K562 (cell line): Measurements from ENCODE around the gene CBLIF. TPM values are rescaled to one million over a fixed set of nuclear protein-coding genes. Genes with fewer than 3 reads are reported as not detected.

Experiments
- AFF4 ChIP-seq: sonication (generic); formaldehyde crosslinking; IDR thresholded peaks from 2 replicates; pipeline ENCODE4 v1.8.0; 2023; ENCODE audit warnings: mild to moderate bottlenecking, missing genetic modification reagents
- CBX1 ChIP-seq: sonication (generic); IDR thresholded peaks from 2 replicates; pipeline ENCODE4 v1.6.1; 2016; ENCODE audit warnings: antibody characterized with exemption, low read depth, mild to moderate bottlenecking
- CUX1 ChIP-seq: fragments of 200-800 bp; sonication (Bioruptor generic); IDR thresholded peaks from 2 replicates; pipeline ENCODE4 v1.6.1; 2016; ENCODE audit warnings: missing genetic modification characterization, missing compliant biosample characterization
- E2F4 ChIP-seq: sonication (generic); formaldehyde crosslinking; IDR thresholded peaks from 2 replicates; pipeline ENCODE4 v1.8.0; 2022; ENCODE audit warnings: mild to moderate bottlenecking, low read depth, missing genetic modification reagents
- ETS1 ChIP-seq: conservative IDR thresholded peaks from 2 replicates; pipeline ENCODE4 v1.6.1; 2011; ENCODE audit warnings: low read depth, mild to moderate bottlenecking, low read length; ENCODE audit not compliant: control insufficient read depth
- MYBL2 ChIP-seq, 2 experiments: fragments of 450-650 bp in 1 of 2; sonication (generic) in 1 of 2; formaldehyde crosslinking in 1 of 2; IDR thresholded peaks; 2 replicates each; pipeline versions ENCODE4 v1.6.1 to v1.8.1; 2017 to 2022; ENCODE audit warnings: borderline replicate concordance in 1 of 2, inconsistent platforms in 1 of 2, low read depth in 1 of 2, mild to moderate bottlenecking in 1 of 2, missing genetic modification reagents in 1 of 2, moderate library complexity in 1 of 2
- NFRKB ChIP-seq: fragments of 450-650 bp; IDR thresholded peaks from 2 replicates; pipeline ENCODE4 v1.6.1; 2016; ENCODE audit warnings: low read depth
- NR0B1 ChIP-seq: fragments of 450-650 bp; IDR thresholded peaks from one replicate; pipeline ENCODE4 v1.6.1; 2018; ENCODE audit warnings: mild to moderate bottlenecking, moderate library complexity; ENCODE audit not compliant: partially characterized antibody
- PCBP1 ChIP-seq: fragments of 200-400 bp; formaldehyde crosslinking; IDR thresholded peaks from 2 replicates; pipeline ENCODE4 v1.6.1; 2018; ENCODE audit warnings: mild to moderate bottlenecking, low read depth, low read length; ENCODE audit not compliant: poor library complexity, severe bottlenecking
- RB1 ChIP-seq: fragments of 450-650 bp; IDR thresholded peaks from 2 replicates; pipeline ENCODE4 v1.6.1; 2017; ENCODE audit warnings: low read depth, mild to moderate bottlenecking
- SP2 ChIP-seq: IDR thresholded peaks from 2 replicates; pipeline ENCODE4 v1.6.1; 2011; ENCODE audit warnings: mild to moderate bottlenecking, low read depth, low read length, moderate library complexity; ENCODE audit not compliant: poor library complexity, severe bottlenecking; ENCODE audit errors: extremely low read depth
- ZNF589 ChIP-seq: fragments of 200-800 bp; sonication (Bioruptor generic); IDR thresholded peaks from 2 replicates; pipeline ENCODE4 v1.6.1; 2016; ENCODE audit warnings: low read depth, missing genetic modification characterization, missing compliant biosample characterization
- ZNF75A ChIP-seq: fragments of 450-650 bp; formaldehyde crosslinking; IDR thresholded peaks from 2 replicates; pipeline ENCODE4 v1.4.0; 2020; ENCODE audit warnings: mild to moderate bottlenecking
- ZNF778 ChIP-seq: fragments of 450-650 bp; formaldehyde crosslinking; IDR thresholded peaks from 2 replicates; pipeline ENCODE4 v1.4.0; 2020; ENCODE audit warnings: mild to moderate bottlenecking, moderate library complexity
- polyA plus RNA-seq, 8 experiments: library from polyadenylated mRNA; depleted of rRNA in 4 of 8; stranded (reverse) in 5 of 8; unstranded in 3 of 8; fragments of >200 nt; fragmentation: Nextera tagmentation in 2 of 8; fragmentation: Illumina TruSeq in 1 of 8; extraction: Ambion mirVana in 2 of 8; extraction: Trizol in 1 of 8; gene quantifications; 2 replicates each; pipeline versions ENCODE4 v1.2.1 to v1.2.3, GENCODE V29; 2011 to 2014; ENCODE audit warnings: inconsistent platforms in 1 of 8, missing spikeins in 1 of 8
- total RNA-seq, 7 experiments: library from RNA; depleted of rRNA in 6 of 7; stranded (reverse); fragments of >200 nt in 6 of 7; fragmentation: Illumina TruSeq in 2 of 7; extraction: Trizol in 2 of 7; gene quantifications; 2 replicates each; pipeline versions ENCODE4 v1.2.1 to v1.2.3, GENCODE V29; 2011 to 2021; ENCODE audit warnings: low replicate concordance in 1 of 7

Gene CBLIF
- total and polyA plus RNA-seq, 9 of the 15 experiments (the other 6 are each of a cell fraction or from before 2014, with no cell fraction given), result 0.07 to 0.83 (median 0.54) TPM

- TF ChIP-seq AFF4, result no peak
- 0 out of 2 replicates have a peak, but pooled peaks have one; percentile 16 for TF ChIP-seq NFRKB
- no peak for TF ChIP-seq SP2
- TF ChIP-seq ZNF75A (CRISPR knock-in tag), result no peak
- no peak for TF ChIP-seq CUX1 (CRISPR knock-in tag)
- no peak; the same call in 1 of the 2 replicates for TF ChIP-seq ZNF589
- no peak for TF ChIP-seq ZNF778
- TF ChIP-seq MYBL2 (IDR thresholded peaks at IDR 0.05; ENCODE audit: low read depth), result no peak; the same call in 1 of the 2 replicates
- no peak for TF ChIP-seq MYBL2 (CRISPR knock-in tag; IDR thresholded peaks at IDR 0.05; ENCODE audit: borderline replicate concordance)
- TF ChIP-seq PCBP1, result no peak
- TF ChIP-seq ETS1, result no peak
- TF ChIP-seq NR0B1, result no peak
- no peak for TF ChIP-seq CBX1
- no peak for TF ChIP-seq RB1
- no peak for TF ChIP-seq E2F4 (CRISPR knock-in tag)
Observed at GRCh38 chr11:59810911-59811259, 34.4 kb downstream of the CBLIF start (continued).
